WERI-Rb-1 (cell line): Measurements from ENCODE around the gene MSN.
"Not testable (repeated sequence)": the region's sequence is repeated elsewhere in the genome, so short reads cannot be mapped to it uniquely, and the experiment has no call there.

Experiments used
- DNase-seq: peaks from one replicate; pipeline ENCODE4 v3.0.0-alpha.2; 2020
- H3K27ac ChIP-seq: fragments of 250-450 bp; sonication (Bioruptor Pico); 2 replicates; pipeline ENCODE4 v1.5.1; 2020; ENCODE audit warnings: mild to moderate bottlenecking, moderate library complexity
- H3K27me3 ChIP-seq: fragments of 250-450 bp; sonication (Bioruptor Pico); 2 replicates; pipeline ENCODE4 v1.5.1; 2021; ENCODE audit warnings: mild to moderate bottlenecking, low read depth, moderate library complexity; ENCODE audit not compliant: insufficient read depth, severe bottlenecking
- H3K36me3 ChIP-seq: fragments of 250-450 bp; sonication (Bioruptor Pico); 2 replicates; pipeline ENCODE4 v1.5.1; 2020; ENCODE audit warnings: mild to moderate bottlenecking, moderate library complexity
- H3K4me3 ChIP-seq: 2 replicates; pipeline ENCODE4 v1.5.1; 2011; ENCODE audit warnings: low read depth, mild to moderate bottlenecking, control low read depth, low read length
- H3K9me3 ChIP-seq: fragments of 250-450 bp; sonication (Bioruptor Pico); 2 replicates; pipeline ENCODE4 v1.5.1; 2021; ENCODE audit warnings: mild to moderate bottlenecking, moderate library complexity; ENCODE audit not compliant: severe bottlenecking
- TF ChIP-seq, protein P1 (sequence below): IDR thresholded peaks from 2 replicates; pipeline ENCODE4 v1.5.1; 2011; ENCODE audit warnings: low read depth, mild to moderate bottlenecking, control low read depth, inconsistent platforms, low read length

Gene MSN

DNA sequence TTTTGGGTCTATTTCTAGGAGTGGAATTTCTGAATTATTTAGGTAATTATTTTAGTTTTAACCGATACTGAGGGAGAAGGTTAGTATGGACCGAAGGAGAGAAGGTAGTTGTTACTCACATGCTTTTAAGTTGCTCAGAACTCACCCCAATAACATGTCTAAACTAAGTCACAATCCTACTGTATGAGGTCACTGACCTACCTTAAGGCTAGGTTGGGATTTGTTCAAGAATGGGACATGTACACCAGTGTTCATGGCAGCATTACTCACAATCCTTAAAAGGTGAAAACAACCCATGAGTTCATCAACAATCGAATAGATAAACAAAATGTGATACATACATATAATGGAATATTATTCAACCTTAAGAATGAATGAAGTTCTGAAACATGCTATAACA, 90.5 kb downstream of the MSN start:
- DNase-seq: no peak
- TF ChIP-seq, protein P1, sequence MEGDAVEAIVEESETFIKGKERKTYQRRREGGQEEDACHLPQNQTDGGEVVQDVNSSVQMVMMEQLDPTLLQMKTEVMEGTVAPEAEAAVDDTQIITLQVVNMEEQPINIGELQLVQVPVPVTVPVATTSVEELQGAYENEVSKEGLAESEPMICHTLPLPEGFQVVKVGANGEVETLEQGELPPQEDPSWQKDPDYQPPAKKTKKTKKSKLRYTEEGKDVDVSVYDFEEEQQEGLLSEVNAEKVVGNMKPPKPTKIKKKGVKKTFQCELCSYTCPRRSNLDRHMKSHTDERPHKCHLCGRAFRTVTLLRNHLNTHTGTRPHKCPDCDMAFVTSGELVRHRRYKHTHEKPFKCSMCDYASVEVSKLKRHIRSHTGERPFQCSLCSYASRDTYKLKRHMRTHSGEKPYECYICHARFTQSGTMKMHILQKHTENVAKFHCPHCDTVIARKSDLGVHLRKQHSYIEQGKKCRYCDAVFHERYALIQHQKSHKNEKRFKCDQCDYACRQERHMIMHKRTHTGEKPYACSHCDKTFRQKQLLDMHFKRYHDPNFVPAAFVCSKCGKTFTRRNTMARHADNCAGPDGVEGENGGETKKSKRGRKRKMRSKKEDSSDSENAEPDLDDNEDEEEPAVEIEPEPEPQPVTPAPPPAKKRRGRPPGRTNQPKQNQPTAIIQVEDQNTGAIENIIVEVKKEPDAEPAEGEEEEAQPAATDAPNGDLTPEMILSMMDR: no peak
- no peak overlapping the region for H3K4me3 ChIP-seq
- H3K27ac ChIP-seq: no peak overlapping the region
- H3K36me3 ChIP-seq: no peaks in the 10 kb centered on the region
- H3K9me3 ChIP-seq: no peaks in the 10 kb centered on the region
- peaks cover 20% of the 10 kb centered on the region for H3K27me3 ChIP-seq

DNA sequence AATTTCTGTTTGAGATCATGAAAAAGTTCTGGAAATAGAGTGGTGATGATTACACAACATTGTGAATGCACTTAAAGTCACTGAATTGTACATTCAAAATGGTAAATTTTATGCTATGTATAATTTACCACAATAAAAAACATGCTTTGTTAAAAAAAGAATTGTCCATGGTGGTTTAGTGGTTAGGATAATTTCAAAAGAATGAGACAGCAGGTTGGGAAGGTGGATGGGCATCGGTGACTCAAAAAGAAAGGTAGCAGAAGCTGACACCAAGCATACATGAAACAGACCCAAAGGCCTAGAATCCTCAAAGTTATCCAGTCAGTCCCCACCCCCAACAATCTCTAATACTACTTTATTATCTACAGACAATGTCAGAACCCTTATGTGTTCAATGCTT, 91.1 kb downstream of the MSN start:
- TF ChIP-seq, protein P1: no peak
- H3K4me3 ChIP-seq: no peak overlapping the region
- no peak overlapping the region for H3K27ac ChIP-seq
- peaks cover 20% of the 10 kb centered on the region for H3K27me3 ChIP-seq
- no peak for DNase-seq
- H3K36me3 ChIP-seq: no peaks in the 10 kb centered on the region
- no peaks in the 10 kb centered on the region for H3K9me3 ChIP-seq

DNA sequence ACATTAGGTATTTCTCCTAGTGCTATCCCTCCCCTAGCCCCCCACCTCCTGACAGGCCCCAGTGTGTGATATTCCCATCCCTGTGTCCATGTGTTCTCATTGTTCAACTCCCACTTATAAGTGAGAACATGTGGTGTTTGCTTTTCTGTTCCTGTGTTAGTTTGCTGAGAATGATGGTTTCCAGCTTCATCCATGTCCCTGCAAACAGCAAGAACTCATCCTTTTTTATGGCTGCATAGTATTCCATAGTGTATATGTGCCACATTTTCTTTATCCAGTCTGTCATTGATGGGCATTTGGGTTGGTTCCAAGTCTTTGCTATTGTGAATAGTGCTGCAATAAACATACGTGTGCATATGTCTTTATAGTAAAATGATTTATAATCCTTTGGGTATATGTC, 92.1 kb downstream of the MSN start:
- not testable (repeated sequence) for H3K9me3 ChIP-seq, H3K27ac ChIP-seq, DNase-seq

DNA sequence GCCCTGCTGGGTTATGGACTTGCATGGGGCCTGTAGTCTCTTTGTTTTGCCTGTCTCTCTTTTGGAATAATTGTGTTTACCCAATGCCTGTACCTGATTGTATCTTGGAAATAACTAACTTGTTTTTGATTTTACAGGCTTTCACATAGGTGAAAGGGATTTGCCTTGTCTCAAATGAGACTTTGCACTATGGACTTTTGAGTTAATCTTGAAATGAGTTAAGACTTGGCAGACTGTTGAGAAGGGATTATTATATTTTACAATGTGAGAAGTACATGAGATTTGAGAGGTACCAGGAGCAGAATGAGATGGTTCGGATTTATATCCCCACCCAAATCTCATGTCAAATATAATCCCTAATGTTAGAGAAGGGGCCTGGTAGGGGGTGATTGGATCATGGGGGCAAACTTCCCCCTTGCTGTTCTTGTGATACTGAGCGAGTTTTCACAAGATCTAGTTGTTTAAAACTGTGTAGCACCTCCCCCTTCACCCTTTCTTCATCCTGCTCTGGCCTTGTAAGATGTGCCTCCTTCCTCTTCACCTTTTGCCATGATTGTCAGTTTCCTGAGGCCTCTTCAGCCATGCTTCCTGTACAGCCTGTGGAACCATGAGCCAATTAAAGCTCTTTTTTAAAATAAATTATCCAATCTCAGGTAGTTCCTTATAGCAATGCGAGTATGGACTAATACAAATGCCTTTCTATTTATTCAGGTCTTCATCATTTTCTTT, 102.3 kb downstream of the MSN start:
- H3K9me3 ChIP-seq: no peaks in the 10 kb centered on the region
- no peak overlapping the region for H3K4me3 ChIP-seq

More for the DNA sequence above, 92.1 kb downstream of the MSN start:
- not testable (repeated sequence) for H3K36me3 ChIP-seq, H3K4me3 ChIP-seq
- H3K27me3 ChIP-seq: peaks cover 13% of the 10 kb centered on the region

DNA sequence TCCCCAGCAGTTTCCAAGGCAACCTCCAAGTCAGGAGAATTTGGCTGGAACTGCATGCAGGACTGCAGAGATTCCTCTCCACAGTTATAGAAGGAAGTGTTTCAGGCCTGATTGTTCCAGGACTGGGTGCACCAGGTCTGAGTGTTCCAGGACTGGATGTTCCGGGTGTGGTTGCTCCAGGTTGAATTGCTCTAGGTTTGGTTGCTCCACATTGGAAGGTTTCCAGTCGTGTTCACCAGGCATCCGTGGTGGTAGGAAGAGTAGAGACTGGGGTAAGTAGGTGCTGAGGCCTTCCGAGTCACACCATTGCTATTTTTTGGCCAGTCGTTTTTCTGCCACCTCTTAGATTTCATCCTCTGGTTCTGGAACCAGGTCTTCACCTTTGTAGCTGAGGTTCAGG, 105.4 kb downstream of the MSN start:
- Histone ChIP-seq H3K4me3 (no peak overlapping the region), H3K9me3 (no peaks in the 10 kb centered on the region), H3K27me3 (peaks cover 2% of the 10 kb centered on the region), H3K36me3 (no peaks in the 10 kb centered on the region), H3K27ac (no peak overlapping the region)
- DNase-seq: no peak
- TF ChIP-seq, protein P1: no peak

More for the DNA sequence above, 102.3 kb downstream of the MSN start:
- TF ChIP-seq, protein P1: no peak
- no peak for DNase-seq
- Histone ChIP-seq H3K36me3 (no peaks in the 10 kb centered on the region), H3K27ac (no peak overlapping the region), H3K27me3 (no peaks in the 10 kb centered on the region)

DNA sequence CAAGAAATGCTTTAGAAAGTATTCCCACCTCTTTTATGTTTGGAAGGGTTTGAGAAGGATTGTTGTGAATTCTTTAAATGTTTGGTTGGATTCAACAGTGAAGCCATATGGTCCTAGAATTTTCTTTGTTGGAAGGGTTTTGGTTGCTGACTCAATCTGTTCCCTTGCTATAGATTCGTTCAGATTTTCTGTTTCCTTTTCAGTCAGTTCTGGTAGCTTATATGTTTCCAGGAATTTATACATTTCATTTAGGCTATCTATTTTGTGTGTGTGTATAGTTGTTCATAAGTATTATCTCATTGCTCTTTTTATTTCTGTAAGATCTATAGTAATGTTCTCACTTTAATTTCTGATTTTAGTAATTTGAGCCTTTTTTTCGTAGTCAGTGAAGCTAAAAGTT, 114.4 kb downstream of the MSN start:
- no peak for DNase-seq
- no peak overlapping the region for H3K27ac ChIP-seq

More for the DNA sequence above, 114.4 kb downstream of the MSN start:
- Histone ChIP-seq H3K27me3 (peaks cover 25% of the 10 kb centered on the region), H3K36me3 (no peaks in the 10 kb centered on the region), H3K4me3 (no peak overlapping the region), H3K9me3 (no peaks in the 10 kb centered on the region)
- TF ChIP-seq, protein P1: no peak
